HG03378 (cell line): ENCODE data around the gene CD101.

Experiments used
- ATAC-seq: cut with Tn5 transposase; IDR thresholded peaks from one replicate; pipeline ENCODE4 v1.9.1; 2021; ENCODE audit warnings: mild to moderate bottlenecking, moderate library complexity; ENCODE audit not compliant: unreplicated experiment

Gene CD101

DNA sequence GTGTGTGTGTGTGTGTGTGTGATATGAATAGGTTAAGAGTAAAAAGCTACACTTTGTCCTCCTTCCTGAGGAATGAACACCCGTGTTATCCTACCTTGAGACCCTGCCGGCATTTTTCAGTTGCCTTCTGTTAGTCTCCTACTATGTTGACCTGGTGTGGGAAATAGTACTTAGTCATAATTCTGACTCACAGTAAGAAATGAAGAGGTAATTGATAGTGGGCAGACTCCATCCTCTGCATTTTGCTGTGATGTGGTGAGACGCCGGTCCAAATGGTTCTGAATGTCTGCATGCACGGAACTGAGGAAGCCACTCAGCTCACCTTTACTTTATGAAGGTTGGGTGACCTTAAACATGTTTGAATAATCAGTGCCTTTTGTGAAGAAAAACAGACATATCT is 12.6 kb downstream of the CD101 start:
- ATAC-seq: no peak

DNA sequence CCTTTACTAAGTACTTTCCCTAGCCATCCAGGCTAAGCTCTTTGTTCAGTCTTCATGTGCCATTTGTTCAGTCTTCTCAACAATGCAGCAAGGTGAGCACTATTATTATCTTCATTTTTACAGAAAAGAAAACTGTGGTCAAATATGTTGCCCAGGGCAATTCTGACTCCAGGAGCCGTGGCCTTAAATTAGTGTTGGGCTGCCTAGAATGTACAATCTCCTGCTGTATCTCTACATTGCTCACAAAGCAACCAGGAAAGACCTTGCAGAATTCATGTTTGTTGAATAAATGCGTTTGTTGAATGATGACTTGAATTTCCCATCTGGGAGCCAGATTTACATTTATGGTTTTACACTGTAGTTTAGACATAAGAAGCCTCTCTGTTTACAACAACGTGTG is 14.2 kb downstream of the CD101 start:
- no peak for ATAC-seq

DNA sequence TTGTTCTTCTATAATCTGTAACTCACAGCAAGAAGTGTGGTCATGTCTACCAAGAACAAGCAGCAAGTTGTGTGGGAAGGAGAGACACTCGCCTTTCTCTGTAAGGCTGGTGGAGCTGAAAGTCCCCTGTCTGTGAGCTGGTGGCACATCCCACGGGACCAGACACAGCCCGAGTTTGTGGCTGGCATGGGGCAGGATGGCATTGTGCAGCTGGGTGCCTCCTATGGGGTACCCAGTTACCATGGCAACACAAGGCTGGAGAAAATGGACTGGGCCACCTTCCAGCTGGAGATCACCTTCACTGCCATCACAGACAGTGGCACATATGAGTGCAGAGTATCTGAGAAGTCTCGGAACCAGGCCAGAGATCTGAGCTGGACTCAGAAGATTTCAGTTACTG is 15.5 kb downstream of the CD101 start:
- ATAC-seq: no peak

DNA sequence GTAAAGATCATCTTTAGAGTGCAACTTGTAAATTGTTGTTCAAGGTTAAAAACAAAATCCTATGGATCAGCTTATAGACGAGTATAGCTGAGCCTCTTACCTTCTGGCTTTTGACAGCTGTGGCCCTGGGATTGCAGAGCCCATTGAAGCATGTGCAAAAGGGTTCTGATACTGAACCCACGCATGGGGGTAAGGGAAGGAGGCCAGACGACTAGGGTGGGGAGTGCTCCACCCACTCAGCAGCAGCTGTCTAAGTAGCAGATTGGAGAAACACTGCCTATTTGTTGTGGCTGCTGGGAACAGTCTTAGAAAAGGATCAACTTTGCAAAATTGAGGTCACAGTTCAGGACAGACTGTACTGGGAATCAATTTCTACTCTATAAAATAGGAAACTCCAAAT is 16.1 kb downstream of the CD101 start:
- no peak for ATAC-seq

DNA sequence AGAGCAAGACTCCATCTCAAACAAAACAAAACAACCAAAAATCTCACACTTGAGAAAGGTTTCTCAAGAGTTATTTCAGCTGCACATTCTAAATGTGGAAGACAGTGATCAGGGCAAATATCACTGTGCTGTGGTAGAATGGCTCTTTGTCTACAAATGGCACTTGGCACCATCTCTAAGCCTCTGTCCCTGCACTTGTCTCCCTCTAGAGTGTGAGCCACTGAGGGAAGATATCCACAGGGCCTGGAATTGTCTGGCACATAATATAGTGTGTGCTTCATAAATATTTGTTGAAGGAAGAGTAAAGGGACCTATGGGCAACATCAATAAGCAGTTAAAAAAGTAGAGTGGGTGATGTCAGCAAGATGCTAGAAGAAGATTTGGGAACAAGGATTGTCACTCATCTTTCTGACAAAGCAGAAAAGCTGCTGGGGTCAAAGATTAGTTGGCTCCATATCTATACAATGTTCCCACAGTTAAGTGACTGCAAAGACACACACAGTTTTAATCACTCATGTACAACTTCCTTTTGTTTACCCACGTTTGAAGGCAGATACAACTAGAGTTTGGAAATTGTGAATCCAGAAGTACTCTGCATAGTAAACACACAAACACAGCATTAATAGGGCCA is 19.1 kb downstream of the CD101 start:
- no peak for ATAC-seq

DNA sequence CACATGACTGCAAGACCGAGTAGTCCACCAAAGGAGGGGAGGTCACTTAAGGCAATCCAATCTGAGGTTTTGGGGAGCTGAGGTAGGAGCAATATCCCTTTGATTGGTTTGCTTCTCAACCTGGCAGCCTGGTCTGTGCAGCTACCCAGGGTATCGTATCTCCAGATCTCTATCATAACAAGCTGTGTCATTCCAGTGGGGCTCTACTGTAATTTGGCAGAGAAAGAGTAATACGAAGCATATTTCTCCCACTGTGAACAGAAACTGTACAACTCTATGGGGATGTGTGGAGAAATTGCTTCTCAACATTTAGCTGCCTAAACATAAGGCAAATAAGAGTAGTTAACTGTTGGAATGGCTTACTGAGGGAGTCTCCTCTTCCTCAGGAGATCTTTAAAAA is 20.6 kb downstream of the CD101 start:
- ATAC-seq: no peak

DNA sequence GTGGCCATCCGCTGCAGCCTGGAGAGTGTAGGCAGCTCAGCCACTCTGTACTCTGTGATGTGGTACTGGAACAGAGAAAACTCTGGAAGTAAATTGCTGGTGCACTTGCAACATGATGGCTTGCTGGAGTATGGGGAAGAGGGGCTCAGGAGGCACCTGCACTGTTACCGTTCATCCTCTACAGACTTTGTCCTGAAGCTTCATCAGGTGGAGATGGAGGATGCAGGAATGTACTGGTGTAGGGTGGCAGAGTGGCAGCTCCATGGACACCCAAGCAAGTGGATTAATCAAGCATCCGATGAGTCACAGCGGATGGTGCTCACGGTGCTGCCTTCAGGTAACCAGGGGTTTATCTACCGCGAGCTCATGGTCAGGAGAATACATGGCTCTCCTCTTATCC is 24.0 kb downstream of the CD101 start:
- ATAC-seq: no peak

DNA sequence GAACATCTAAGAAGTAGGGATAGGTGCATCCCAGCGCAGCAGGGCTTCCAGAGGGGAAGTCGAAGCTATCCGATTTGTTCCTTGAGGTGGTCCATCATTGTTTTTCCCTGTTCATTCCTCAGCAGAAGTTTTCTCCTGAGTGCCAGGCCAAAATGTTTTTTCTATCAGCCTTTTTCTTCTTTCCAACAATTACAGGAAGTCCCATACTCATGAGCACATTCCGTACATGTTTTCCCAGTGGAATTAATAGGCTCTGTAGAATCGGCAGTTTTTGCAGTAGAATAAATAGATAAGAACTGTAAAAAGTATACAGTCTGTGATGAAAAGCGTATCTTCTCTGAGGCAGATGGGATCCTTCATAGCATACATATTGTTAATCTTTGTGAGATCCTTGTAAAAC is 24.8 kb downstream of the CD101 start:
- ATAC-seq: no peak

DNA sequence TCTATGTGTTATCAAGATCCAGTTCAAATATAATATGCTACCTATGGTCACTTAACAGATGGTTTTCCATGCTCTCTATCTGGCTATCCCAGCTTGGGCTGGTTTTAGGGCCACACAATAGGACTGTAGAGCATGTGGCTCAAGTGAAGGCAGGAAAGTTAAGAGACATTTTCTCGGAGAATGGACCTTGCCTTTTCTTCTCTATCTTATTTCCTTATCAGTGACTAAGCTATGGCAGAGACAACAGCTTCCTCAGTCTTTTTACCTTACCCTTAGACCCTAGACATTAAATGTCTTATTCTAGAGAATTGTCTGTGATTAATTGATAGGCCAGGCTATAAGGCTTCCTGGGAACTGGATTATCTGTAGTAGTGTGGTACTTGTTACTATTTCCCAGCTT is 28.1 kb downstream of the CD101 start:
- no peak for ATAC-seq

DNA sequence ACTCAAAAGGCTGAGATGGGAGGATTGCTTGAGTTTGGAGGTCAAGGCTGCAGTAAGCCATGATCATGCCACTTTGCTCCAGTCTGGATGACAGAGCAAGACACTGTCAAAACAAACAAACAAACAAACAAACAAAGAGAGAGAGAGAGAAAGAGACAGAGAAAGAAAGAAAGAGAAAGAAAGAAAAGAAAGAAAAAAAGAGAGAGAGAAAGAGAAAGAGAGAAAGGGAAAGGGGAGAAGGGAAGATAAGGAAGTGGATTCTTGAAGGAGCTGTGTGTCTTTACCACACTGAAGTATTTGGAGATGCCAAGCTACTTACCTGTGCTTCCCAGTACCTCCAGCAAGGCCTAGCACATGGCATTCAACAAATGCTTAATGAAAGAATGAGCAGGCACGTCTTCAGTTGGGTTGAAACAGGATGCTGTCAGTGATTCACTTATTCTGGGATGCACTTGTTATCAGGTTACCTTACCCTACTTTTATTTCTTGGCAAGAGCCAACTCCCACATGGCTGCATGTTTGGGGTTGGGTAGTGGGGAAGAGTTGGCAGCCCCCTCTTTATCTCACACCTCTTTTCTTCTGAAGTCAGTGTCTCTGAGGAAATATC is 28.8 kb downstream of the CD101 start:
- no peak for ATAC-seq

DNA sequence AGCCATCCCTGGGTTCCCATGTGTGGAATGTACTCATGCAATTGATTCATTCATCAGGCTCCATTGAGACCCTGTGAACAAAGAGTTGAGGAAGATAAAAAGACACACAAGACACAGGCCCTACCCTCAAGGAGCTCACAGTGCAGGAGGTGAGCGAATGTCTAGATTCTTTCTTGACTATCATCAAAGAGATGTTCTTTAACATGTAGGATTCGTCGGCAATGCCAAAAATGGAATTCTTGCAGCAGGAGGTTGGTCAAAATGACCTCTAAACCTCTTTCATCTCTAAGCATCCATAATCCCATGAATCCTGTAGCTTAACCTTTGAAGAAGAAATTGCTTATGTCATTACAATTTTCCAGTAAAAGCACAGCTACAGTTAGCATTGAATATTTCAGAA is 30.7 kb downstream of the CD101 start:
- ATAC-seq: no peak

DNA sequence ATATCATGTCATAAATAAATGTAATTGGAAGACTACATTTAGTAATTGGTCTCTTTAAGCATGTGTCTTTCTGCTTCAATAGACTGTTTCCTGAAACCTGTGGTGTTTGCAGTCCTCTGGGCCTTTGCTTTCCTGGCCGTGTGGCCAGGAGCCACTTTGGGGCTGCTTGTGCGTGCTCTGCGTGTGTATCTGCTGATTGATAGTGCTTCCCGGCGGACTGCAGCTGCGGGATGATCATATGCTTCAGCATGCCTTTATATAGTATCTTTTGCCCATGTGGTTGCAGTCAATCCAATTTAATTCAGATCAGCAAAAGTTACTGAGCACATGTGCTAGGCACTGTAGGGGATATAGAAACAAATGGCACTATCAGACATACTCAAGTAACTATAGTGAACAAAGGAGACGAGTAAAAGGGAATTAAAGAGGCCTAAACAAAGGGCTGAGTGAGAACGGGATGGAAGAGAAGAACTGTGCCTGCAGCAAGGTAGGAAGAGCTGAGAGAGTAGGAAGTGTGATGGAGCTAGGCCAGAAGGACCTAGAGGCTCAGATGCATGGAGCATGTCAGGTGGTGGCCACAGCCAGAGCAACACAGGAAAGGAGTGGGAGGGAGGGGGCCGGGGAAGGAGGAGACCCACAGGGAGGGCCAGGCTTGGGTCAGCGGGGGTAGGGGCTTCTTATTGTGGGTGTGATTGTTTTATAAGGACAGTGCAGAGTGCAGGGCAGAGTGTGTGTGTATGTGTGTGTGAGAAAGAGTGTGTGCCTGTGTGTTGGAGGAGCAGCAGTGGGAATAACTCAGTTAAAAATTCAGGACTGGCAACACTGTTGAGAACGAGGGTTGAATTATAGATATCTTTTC is 31.4 kb downstream of the CD101 start:
- no peak for ATAC-seq

DNA sequence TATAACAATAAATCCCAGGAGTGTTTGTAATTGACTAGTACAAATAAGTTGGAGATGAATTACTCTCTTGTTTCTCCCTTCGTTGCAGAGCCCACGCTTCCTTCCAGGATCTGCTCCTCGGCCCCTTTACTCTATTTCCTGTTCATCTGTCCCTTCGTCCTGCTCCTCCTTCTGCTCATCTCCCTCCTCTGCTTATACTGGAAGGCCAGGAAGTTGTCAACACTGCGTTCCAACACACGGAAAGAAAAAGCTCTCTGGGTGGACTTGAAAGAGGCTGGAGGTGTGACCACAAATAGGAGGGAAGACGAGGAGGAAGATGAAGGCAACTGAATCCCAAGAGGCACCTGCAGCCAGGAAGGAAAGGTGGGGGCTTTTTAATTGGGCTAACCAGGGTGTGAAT is 32.2 kb downstream of the CD101 start:
- no peak for ATAC-seq

DNA sequence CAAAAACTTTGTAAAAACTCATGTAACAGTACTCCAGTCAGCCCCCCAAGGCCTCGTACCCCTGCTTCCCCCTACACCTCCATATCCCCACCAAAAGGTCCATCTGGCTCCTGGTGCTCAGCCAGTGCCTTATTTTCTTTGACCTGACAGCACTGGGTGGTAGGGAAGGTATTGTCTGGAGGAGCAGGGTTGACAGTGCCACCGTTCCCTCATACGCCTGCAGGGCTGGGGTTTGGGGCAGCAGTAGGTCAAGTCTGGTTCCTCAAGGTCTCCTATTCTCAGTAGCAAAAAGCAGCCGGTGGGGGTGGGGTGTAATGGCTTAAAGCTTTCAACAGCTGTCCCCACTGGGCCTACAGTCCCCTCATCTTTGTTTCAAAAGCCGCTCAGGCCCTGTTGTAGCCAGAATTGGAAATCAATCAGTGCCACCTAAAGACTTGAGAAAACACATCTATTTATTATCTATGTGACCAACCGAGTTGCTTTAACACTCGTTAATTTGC is 33.3 kb downstream of the CD101 start:
- ATAC-seq: no peak

DNA sequence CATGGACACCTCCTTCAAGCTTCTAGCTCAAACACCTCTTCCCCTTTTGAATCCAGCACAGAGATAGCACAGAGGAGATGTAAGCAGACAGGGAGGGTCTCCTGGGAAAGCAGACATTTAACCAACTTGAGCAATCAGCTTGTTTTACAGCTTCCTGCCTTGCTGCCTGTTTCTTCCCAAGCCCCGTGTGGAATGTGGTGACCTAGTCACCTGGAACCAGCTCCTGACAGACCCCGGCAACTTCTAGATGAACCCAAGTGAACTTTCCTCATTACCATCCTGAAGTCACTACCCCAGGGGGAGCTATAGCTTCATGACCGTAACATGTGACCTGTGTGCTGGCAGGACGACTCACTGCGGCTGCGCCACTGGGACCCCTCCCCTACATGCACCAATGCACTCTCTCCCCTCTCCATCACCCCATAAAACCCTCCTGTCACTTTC is 34.5 kb downstream of the CD101 start:
- ATAC-seq: no peak

DNA sequence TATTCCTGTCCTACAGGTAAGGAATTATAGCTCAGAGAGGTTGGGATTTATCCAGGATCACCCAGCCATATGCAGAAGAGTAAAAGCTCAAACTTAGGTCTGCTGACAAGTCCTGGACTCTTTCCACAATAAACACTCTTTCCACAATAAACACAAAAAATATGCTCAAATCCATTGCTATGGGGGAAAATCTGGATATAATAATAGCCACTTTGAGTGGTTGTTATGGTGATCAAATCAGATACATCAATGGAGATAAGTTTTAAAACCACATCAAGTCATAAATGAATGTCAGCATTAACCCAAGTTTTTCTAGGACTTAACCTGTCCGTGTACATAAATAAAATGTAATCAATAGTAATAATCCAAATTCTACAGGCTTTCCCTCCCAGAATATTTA is 36.2 kb downstream of the CD101 start:
- ATAC-seq: no peak

DNA sequence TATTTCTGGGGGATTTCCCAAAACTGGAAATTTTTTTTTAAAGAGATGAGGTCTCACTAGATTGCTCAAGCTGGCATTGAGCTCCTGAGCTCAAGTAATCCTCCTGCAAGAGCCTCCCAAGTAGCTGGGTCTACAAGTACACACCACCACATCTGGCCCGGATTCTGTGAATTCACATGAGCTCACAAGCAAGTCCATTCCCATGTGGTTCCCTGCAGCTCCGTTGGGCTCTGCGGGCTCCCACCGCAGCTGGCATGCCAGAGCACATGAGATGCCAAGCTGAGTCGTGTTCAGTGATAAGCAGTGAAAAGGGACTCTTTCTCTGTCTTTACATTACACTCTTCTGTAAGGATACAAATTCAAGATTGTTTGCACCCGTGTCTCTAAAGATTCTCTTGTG is 36.7 kb downstream of the CD101 start:
- no peak for ATAC-seq

DNA sequence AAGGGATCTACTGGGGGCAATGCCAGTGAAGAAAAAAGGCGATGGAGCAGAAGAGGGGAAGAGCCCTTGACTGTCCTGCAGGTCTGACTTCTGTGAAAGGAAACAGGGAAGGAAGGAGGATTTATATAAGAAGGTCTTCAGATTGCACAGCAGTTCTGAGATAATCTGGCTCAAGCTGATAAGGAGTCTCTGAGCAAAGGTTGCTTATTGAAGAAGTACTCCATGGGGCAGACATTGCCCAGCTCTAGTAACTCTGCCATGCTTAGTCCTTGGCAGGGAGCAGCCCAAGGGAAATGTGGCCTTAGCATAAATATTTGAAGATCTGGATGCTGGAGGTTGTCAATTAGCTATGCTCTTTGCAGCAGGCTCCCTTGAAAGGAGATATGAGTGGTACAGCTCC is 42.7 kb downstream of the CD101 start:
- no peak for ATAC-seq

DNA sequence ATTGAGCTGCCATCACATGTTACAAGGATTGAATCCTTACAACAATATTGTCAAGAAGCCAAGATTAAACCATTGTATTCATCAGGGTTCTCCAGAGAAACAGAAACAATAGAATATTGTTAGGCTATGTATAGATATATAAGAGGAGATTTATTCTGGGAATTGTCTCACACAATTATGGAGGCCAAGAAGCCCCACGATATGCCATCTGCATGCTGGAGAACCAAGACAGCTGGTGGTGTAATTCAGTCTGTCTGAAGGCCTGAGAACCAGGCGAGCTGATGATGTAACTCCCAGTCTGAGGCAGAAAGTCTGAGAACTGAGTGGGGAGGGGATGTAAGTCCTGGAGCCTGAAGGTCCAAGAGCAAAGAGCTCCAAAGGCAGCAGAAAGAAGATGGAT is 44.1 kb downstream of the CD101 start:
- no peak for ATAC-seq

DNA sequence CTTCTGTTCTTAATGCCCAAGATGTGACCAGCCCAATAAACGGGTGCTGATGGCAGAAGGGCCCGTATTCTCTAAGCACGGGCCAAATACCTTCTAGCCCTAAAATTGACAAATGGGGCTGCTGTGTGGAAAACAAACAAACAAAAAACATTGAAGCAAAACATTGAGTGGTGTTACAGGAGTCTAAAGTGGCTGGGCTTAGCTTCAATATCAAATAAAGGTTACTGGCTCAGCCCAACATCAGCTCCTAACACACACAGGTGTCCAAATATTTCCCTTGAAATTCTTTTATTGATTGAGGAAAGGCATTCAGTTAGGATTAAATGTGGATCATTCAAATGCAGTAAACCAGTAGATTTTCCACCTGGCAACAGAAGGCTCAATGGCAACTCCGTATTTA is 45.2 kb downstream of the CD101 start:
- no peak for ATAC-seq

DNA sequence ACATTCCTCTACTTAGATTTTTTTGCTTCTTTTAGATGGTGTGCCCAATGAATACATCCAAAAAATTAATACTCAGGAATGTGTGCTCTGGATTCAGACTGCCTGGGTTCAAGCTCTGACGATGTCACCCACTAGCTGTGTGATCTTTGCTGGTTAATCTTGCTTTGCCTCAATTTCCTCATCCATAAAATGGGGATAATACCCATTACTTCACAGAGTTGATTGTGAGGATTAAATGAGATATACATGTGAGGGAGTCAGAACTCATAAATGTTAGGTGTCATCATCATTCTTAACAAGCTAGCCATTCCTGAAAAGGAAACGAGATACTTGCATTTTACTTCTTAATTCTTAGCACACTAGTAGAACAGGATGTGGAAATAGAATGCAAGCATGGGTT is 45.7 kb downstream of the CD101 start:
- ATAC-seq: no peak

DNA sequence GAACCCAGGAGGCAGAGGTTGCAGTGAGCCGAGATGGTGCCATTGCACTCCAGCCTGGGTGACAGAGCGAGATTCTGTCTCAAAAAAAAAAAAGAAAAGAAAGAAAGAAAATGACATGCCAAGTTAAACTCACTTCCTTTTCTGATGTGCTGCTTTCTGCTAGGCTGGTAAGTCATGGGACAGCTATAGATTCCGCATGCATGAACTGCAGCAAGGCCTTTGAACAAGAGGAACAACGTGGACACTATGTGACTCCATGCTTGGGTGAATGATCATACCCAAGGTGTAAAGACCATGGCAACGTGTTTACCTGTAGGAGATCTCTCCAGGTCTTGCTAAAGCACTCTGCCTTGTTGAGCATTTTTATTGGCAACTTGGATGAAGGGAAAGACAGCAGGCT is 48.3 kb downstream of the CD101 start:
- ATAC-seq: no peak
